ENCODE results near the gene AMBRA1.
A peak's percentile ranks its signal among the peaks of the same experiment; 100 is the strongest.

Gene AMBRA1

GRCh38 chr11:46475926-46476545, 117.8 kb downstream of the AMBRA1 start:
- H3K36me3 ChIP-seq (ENCODE audit: insufficient read depth, low read depth, low read length), result no peaks in the 10 kb centered on the region

GRCh38 chr11:46475051-46475925, 118.5 kb downstream of the AMBRA1 start:
- Histone ChIP-seq H3K27me3 (ENCODE audit: insufficient read depth, low read length) (no peaks in the 10 kb centered on the region), H3K27ac (ENCODE audit: low read length) (no peak overlapping the region), H3K4me1 (ENCODE audit: insufficient read depth, low read length) (no peaks in the 10 kb centered on the region), H3K36me3 (ENCODE audit: insufficient read depth, low read depth, low read length) (no peaks in the 10 kb centered on the region), H3K4me3 (ENCODE audit: low read length) (no peak overlapping the region), H3K9me3 (ENCODE audit: insufficient read depth, low read depth, low read length) (no peaks in the 10 kb centered on the region), H3K9ac (ENCODE audit: low read depth, low read length) (no peak overlapping the region)

More at GRCh38 chr11:46475926-46476545, 117.8 kb downstream of the AMBRA1 start:
- Histone ChIP-seq H3K4me3 (ENCODE audit: low read length) (no peak overlapping the region), H3K9ac (ENCODE audit: low read depth, low read length) (no peak overlapping the region), H3K4me1 (ENCODE audit: insufficient read depth, low read length) (no peaks in the 10 kb centered on the region), H3K27ac (ENCODE audit: low read length) (no peak overlapping the region), H3K27me3 (ENCODE audit: insufficient read depth, low read length) (no peaks in the 10 kb centered on the region), H3K9me3 (ENCODE audit: insufficient read depth, low read depth, low read length) (no peaks in the 10 kb centered on the region)

DNA sequence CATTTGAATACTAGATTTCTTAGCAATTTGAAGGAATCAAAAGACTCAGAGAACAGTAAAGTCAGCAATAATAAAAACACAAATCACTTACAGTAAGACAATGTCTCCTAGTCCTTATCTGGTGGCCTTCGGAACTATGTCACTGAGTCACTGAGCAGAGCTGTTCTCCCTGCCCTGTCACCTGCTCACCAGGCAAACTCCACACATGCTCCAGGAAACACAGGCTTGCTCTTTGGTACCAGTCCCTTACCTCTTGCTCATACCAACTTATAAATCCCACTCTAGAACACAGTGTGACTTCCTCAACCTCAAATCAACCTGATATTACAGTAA, 121.2 kb downstream of the AMBRA1 start:
- Histone ChIP-seq H3K27me3 (ENCODE audit: insufficient read depth, low read length) (no peaks in the 10 kb centered on the region), H3K27ac (ENCODE audit: low read length) (no peak overlapping the region), H3K36me3 (ENCODE audit: insufficient read depth, low read depth, low read length) (no peaks in the 10 kb centered on the region), H3K4me1 (ENCODE audit: insufficient read depth, low read length) (no peaks in the 10 kb centered on the region), H3K4me3 (ENCODE audit: low read length) (no peak overlapping the region), H3K9me3 (ENCODE audit: insufficient read depth, low read depth, low read length) (no peaks in the 10 kb centered on the region), H3K9ac (ENCODE audit: low read depth, low read length) (no peak overlapping the region)

DNA sequence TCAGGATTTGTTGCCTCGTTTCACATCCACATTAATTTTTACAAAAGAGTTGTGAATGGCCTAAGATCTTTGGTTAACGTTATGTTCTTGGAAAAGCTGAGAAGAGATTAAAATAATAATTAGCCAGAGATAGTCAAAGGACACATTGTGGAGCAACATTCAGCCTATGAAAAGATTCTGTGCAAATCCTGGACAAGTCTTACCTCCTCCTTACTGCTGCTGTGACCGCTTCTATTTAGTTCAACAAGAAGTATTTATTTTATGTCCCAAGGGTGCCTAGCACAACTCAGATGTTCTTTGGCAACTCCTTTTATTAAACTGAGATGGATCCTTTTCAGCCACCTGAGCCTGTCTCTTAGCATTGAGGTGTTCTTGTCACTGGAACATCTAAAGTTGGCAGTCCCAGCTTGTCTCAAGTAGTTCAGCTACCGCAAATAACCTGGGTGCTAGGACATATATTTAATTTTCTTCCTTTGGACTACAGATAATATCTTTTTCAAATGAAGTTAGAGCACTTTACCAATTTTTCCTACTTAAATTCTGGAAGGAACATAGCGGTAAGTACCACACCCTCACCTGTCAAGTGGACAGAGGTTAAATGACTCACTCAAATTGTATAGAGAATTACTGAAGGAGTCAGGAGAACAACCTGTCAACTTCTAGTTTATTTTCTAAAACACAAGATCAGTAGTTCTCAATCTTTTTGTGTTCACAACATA, 121.7 kb downstream of the AMBRA1 start:
- Histone ChIP-seq H3K27ac (ENCODE audit: low read length) (no peak overlapping the region), H3K4me1 (ENCODE audit: insufficient read depth, low read length) (no peaks in the 10 kb centered on the region), H3K4me3 (ENCODE audit: low read length) (no peak overlapping the region), H3K27me3 (ENCODE audit: insufficient read depth, low read length) (no peaks in the 10 kb centered on the region), H3K36me3 (ENCODE audit: insufficient read depth, low read depth, low read length) (no peaks in the 10 kb centered on the region), H3K9ac (ENCODE audit: low read depth, low read length) (no peak overlapping the region), H3K9me3 (ENCODE audit: insufficient read depth, low read depth, low read length) (no peaks in the 10 kb centered on the region)

- Histone ChIP-seq H3K9ac (ENCODE audit: low read depth, low read length) (no peak overlapping the region), H3K27ac (ENCODE audit: low read length) (no peak overlapping the region), H3K9me3 (ENCODE audit: insufficient read depth, low read depth, low read length) (no peaks in the 10 kb centered on the region), H3K4me1 (ENCODE audit: insufficient read depth, low read length) (peaks cover 6% of the 10 kb centered on the region; the same call in 1 of the 2 replicates), H3K27me3 (ENCODE audit: insufficient read depth, low read length) (no peaks in the 10 kb centered on the region), H3K4me3 (ENCODE audit: low read length) (no peak overlapping the region), H3K36me3 (ENCODE audit: insufficient read depth, low read depth, low read length) (no peaks in the 10 kb centered on the region)
These were observed 123.9 kb downstream of the AMBRA1 start for GRCh38 chr11:46469926-46470325.

- H3K27me3 ChIP-seq (ENCODE audit: insufficient read depth, low read length), result no peaks in the 10 kb centered on the region
- H3K4me3 ChIP-seq (ENCODE audit: low read length), result no peak overlapping the region
- H3K9me3 ChIP-seq (ENCODE audit: insufficient read depth, low read depth, low read length), result no peaks in the 10 kb centered on the region
- peaks cover 23% of the 10 kb centered on the region; the same call in 1 of the 2 replicates for H3K4me1 ChIP-seq (ENCODE audit: insufficient read depth, low read length)
- H3K9ac ChIP-seq (ENCODE audit: low read depth, low read length), result no peak overlapping the region
- H3K36me3 ChIP-seq (ENCODE audit: insufficient read depth, low read depth, low read length), result no peaks in the 10 kb centered on the region
- H3K27ac ChIP-seq (ENCODE audit: low read length), result no peak overlapping the region
These were observed 128.1 kb downstream of the AMBRA1 start for GRCh38 chr11:46465683-46466082.

- Histone ChIP-seq H3K36me3 (ENCODE audit: insufficient read depth, low read depth, low read length) (no peaks in the 10 kb centered on the region), H3K27ac (ENCODE audit: low read length) (no peak overlapping the region), H3K9me3 (ENCODE audit: insufficient read depth, low read depth, low read length) (no peaks in the 10 kb centered on the region), H3K27me3 (ENCODE audit: insufficient read depth, low read length) (no peaks in the 10 kb centered on the region), H3K4me3 (ENCODE audit: low read length) (no peak overlapping the region), H3K4me1 (ENCODE audit: insufficient read depth, low read length) (peaks cover 23% of the 10 kb centered on the region; the same call in 1 of the 2 replicates), H3K9ac (ENCODE audit: low read depth, low read length) (peak overlapping the region; percentile 42; the same call in 1 of the 2 replicates)
These were observed 130.0 kb downstream of the AMBRA1 start for GRCh38 chr11:46463701-46464421.

DNA sequence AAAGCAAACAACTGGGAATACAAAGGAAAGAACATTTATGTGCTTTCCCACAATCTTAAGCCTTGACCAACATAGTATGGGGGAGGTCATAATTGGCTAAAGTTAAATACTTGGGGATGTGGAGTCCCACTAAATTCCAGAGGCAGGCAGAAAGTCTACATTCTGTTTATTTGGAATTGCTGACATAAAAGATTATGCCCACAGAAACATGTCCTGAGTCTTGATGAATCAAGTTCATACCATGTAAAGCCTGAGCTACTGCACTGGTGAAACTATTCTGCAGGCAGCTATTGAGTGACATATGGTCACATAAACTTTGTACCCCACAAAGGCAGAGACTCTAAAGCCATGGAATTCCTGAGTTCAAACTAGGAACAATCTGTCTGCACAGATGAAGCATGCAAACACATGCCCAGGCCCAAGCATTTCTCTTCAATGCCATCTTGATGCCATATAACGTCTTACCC, 132.3 kb downstream of the AMBRA1 start:
- H3K4me1 ChIP-seq (ENCODE audit: insufficient read depth, low read length), result peaks cover 37% of the 10 kb centered on the region
- no peaks in the 10 kb centered on the region for H3K9me3 ChIP-seq (ENCODE audit: insufficient read depth, low read depth, low read length)
- H3K36me3 ChIP-seq (ENCODE audit: insufficient read depth, low read depth, low read length), result no peaks in the 10 kb centered on the region
- no peak overlapping the region for H3K9ac ChIP-seq (ENCODE audit: low read depth, low read length)
- no peaks in the 10 kb centered on the region for H3K27me3 ChIP-seq (ENCODE audit: insufficient read depth, low read length)
- H3K4me3 ChIP-seq (ENCODE audit: low read length), result no peak overlapping the region
- no peak overlapping the region for H3K27ac ChIP-seq (ENCODE audit: low read length)

- no peaks in the 10 kb centered on the region for H3K9me3 ChIP-seq (ENCODE audit: insufficient read depth, low read depth, low read length)
- H3K36me3 ChIP-seq (ENCODE audit: insufficient read depth, low read depth, low read length), result no peaks in the 10 kb centered on the region
- peaks cover 19% of the 10 kb centered on the region for H3K4me1 ChIP-seq (ENCODE audit: insufficient read depth, low read length)
- H3K27ac ChIP-seq (ENCODE audit: low read length), result no peak overlapping the region
- no peak overlapping the region for H3K9ac ChIP-seq (ENCODE audit: low read depth, low read length)
- H3K4me3 ChIP-seq (ENCODE audit: low read length), result no peak overlapping the region
- H3K27me3 ChIP-seq (ENCODE audit: insufficient read depth, low read length), result no peaks in the 10 kb centered on the region
These were observed 135.3 kb downstream of the AMBRA1 start for GRCh38 chr11:46458491-46458890.

DNA sequence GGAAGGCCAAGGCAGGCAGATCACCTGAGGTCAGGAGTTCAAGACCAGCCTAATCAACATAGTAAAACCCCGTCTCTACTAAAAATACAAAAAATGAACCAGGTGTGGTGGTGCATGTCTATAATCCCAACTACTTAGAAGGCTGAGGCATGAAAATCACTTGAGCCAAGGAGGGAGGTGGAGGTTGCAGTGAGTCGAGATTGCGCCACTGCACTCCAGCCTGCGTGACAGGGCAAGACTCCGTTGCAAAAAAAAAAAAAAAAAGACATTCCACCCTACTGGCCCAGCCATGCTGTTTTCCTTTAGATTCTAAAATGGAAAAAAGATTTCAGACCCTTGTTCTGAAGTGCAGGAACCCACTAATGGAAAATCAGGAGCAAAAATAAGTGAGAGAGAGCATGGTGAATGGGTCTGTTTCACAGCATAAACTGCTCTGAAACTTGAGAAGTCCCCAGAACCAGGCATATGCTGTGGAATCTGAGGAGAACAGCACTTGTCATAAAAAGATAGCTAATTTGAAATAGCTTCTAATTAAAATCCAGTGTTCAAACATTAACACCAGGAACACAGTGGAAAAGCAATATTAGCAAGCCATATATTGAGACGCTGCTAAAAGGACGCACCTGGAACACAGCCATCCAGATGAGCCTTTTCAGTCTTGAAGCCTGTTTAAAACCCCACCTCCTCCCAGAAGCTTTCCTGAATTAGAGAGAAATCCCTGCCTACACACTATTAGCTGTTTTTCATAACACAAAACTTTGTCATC, 136.0 kb downstream of the AMBRA1 start:
- no peak overlapping the region for H3K27ac ChIP-seq (ENCODE audit: low read length)
- no peaks in the 10 kb centered on the region for H3K9me3 ChIP-seq (ENCODE audit: insufficient read depth, low read depth, low read length)
- H3K4me1 ChIP-seq (ENCODE audit: insufficient read depth, low read length), result peaks cover 14% of the 10 kb centered on the region
- no peak overlapping the region for H3K9ac ChIP-seq (ENCODE audit: low read depth, low read length)
- H3K27me3 ChIP-seq (ENCODE audit: insufficient read depth, low read length), result no peaks in the 10 kb centered on the region
- no peak overlapping the region for H3K4me3 ChIP-seq (ENCODE audit: low read length)
- H3K36me3 ChIP-seq (ENCODE audit: insufficient read depth, low read depth, low read length), result no peaks in the 10 kb centered on the region

Data from iPS-20b (cell line).